OCI-LY3 (cell line): ENCODE measurements around the gene PFKFB3.

Source experiments
- H2AFZ ChIP-seq: fragments of 200-600, 300-600 bp; shearing (Covaris generic); 2 replicates; pipeline ENCODE4 v1.6.0; 2014; ENCODE audit warnings: antibody characterized with exemption, low read depth, low read length
- H3K27ac ChIP-seq: fragments of 200-600, 300-600 bp; sonication (generic); 2 replicates; pipeline ENCODE4 v1.5.1; 2014; ENCODE audit warnings: mild to moderate bottlenecking, low read length, moderate library complexity, mixed read lengths
- H3K27me3 ChIP-seq: fragments of 200-600, 300-600 bp; sonication (generic); 2 replicates; pipeline ENCODE4 v1.6.1; 2014; ENCODE audit warnings: low read depth, low read length, mixed read lengths
- H3K36me3 ChIP-seq: fragments of 200-600, 300-600 bp; sonication (generic); replicated peaks from 2 replicates; pipeline ENCODE3; 2014; ENCODE audit warnings: low read depth, low read length, mixed read lengths
- H3K4me1 ChIP-seq: fragments of 300-600, 200-600 bp; sonication (generic); 2 replicates; pipeline ENCODE4 v1.6.1; 2014; ENCODE audit warnings: low read length, mixed read lengths
- H3K4me2 ChIP-seq: fragments of 200-600, 300-600 bp; sonication (generic); 2 replicates; pipeline ENCODE4 v1.6.1; 2014; ENCODE audit warnings: low read length, mixed read lengths
- H3K4me3 ChIP-seq: fragments of 300-600, 200-600 bp; sonication (generic); 2 replicates; pipeline ENCODE4 v1.5.1; 2014; ENCODE audit warnings: antibody characterized with exemption, mild to moderate bottlenecking, low read length, moderate library complexity
- H3K79me2 ChIP-seq: fragments of 300-600, 200-600 bp; shearing (Covaris generic); 2 replicates; pipeline ENCODE4 v1.6.1; 2014; ENCODE audit warnings: mild to moderate bottlenecking, low read length, mixed read lengths
- H3K9ac ChIP-seq: fragments of 300-600, 200-600 bp; shearing (Covaris generic); 2 replicates; pipeline ENCODE4 v1.6.0; 2014; ENCODE audit warnings: mild to moderate bottlenecking, low read length, moderate library complexity
- H3K9me3 ChIP-seq: fragments of 200-600, 300-600 bp; shearing (Covaris generic); 2 replicates; pipeline ENCODE4 v1.6.1; 2014; ENCODE audit warnings: low read length, mixed read lengths; ENCODE audit not compliant: insufficient read depth
- H4K20me1 ChIP-seq: fragments of 200-600, 300-600 bp; sonication (generic); 2 replicates; pipeline ENCODE4 v1.6.1; 2016; ENCODE audit warnings: low read length, mixed read lengths; ENCODE audit not compliant: insufficient read depth
- EZH2phosphoT487 ChIP-seq: fragments of 200-600 bp; shearing (Covaris generic); IDR thresholded peaks from 2 replicates; pipeline ENCODE4 v1.6.1; 2018; ENCODE audit warnings: antibody characterized with exemption, mixed run types, low read depth
- TF ChIP-seq, protein P1 (sequence below): fragments of 200-600, 300-600 bp; sonication (generic); IDR thresholded peaks from 2 replicates; pipeline ENCODE4 v1.5.1; 2014; ENCODE audit warnings: antibody characterized with exemption, low read length, low read depth

The PFKFB3 gene

GRCh38 chr10:6174201-6174874, 28.4 kb upstream of the PFKFB3 start:
- no peak overlapping the region for H3K9ac ChIP-seq
- peaks cover 48% of the 10 kb centered on the region for H3K79me2 ChIP-seq
- no peaks in the 10 kb centered on the region for H3K4me1 ChIP-seq

GRCh38 chr10:6175329-6176055, 27.2 kb upstream of the PFKFB3 start:
- Histone ChIP-seq H3K79me2 (peaks cover 36% of the 10 kb centered on the region), H3K4me2 (no peak overlapping the region), H3K9me3 (no peaks in the 10 kb centered on the region), H3K4me1 (no peaks in the 10 kb centered on the region), H3K36me3 (peaks cover 3% of the 10 kb centered on the region), H3K4me3 (no peak overlapping the region), H3K27ac (no peak overlapping the region), H3K27me3 (no peaks in the 10 kb centered on the region), H3K9ac (no peak overlapping the region), H4K20me1 (peaks cover 67% of the 10 kb centered on the region), H2AFZ (no peak overlapping the region)
- TF ChIP-seq, protein P1, sequence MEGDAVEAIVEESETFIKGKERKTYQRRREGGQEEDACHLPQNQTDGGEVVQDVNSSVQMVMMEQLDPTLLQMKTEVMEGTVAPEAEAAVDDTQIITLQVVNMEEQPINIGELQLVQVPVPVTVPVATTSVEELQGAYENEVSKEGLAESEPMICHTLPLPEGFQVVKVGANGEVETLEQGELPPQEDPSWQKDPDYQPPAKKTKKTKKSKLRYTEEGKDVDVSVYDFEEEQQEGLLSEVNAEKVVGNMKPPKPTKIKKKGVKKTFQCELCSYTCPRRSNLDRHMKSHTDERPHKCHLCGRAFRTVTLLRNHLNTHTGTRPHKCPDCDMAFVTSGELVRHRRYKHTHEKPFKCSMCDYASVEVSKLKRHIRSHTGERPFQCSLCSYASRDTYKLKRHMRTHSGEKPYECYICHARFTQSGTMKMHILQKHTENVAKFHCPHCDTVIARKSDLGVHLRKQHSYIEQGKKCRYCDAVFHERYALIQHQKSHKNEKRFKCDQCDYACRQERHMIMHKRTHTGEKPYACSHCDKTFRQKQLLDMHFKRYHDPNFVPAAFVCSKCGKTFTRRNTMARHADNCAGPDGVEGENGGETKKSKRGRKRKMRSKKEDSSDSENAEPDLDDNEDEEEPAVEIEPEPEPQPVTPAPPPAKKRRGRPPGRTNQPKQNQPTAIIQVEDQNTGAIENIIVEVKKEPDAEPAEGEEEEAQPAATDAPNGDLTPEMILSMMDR, result no peak
- TF ChIP-seq EZH2phosphoT487, result no peak

More at GRCh38 chr10:6174201-6174874, 28.4 kb upstream of the PFKFB3 start:
- Histone ChIP-seq H3K27ac (no peak overlapping the region), H3K27me3 (no peaks in the 10 kb centered on the region), H3K9me3 (no peaks in the 10 kb centered on the region), H3K4me2 (no peak overlapping the region), H4K20me1 (peaks cover 77% of the 10 kb centered on the region), H3K36me3 (peaks cover 3% of the 10 kb centered on the region), H2AFZ (no peak overlapping the region), H3K4me3 (no peak overlapping the region)
- TF ChIP-seq, protein P1, result no peak
- no peak for TF ChIP-seq EZH2phosphoT487

DNA sequence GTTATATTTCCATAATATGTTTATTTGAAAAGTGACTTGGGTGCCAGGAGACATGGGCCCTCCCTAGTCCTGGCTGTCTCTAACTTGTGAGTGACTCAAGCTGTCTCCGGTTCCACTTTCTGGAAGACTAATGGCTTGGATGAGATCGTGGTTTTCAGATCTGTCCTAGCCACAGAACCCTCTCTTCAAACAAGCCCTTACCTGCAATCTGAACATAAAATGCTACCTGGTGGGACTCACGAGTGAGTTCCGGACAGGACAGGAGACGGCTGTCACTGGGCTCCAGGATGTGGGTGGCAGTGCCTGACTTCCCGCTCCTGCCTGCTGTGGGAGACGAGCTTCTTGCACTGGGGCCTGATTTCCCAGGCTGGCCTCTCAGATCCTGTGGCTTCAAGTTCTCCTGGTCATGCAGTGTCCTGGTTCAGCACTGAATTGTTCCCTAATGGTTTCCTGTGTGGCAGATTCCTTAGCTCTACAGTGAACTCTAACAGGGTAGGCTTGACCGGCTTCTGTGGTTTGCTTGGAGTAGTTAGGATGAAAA, 26.0 kb upstream of the PFKFB3 start:
- H3K79me2 ChIP-seq, result peaks cover 31% of the 10 kb centered on the region
- H3K27ac ChIP-seq, result no peak overlapping the region

GRCh38 chr10:6177880-6178281, 24.9 kb upstream of the PFKFB3 start:
- Histone ChIP-seq H3K9ac (no peak overlapping the region), H4K20me1 (peaks cover 53% of the 10 kb centered on the region)
- TF ChIP-seq, protein P1, result no peak
- no peak for TF ChIP-seq EZH2phosphoT487

More for the DNA sequence above, 26.0 kb upstream of the PFKFB3 start:
- peaks cover 3% of the 10 kb centered on the region for H3K36me3 ChIP-seq
- no peaks in the 10 kb centered on the region for H3K4me1 ChIP-seq
- H4K20me1 ChIP-seq, result peaks cover 64% of the 10 kb centered on the region
- H3K9ac ChIP-seq, result no peak overlapping the region
- no peak overlapping the region for H2AFZ ChIP-seq
- no peak overlapping the region for H3K4me3 ChIP-seq
- no peak overlapping the region for H3K4me2 ChIP-seq
- H3K27me3 ChIP-seq, result no peaks in the 10 kb centered on the region
- TF ChIP-seq, protein P1, result no peak
- no peak for TF ChIP-seq EZH2phosphoT487
- H3K9me3 ChIP-seq, result no peaks in the 10 kb centered on the region

More at GRCh38 chr10:6177880-6178281, 24.9 kb upstream of the PFKFB3 start:
- Histone ChIP-seq H3K27ac (no peak overlapping the region), H3K4me1 (no peaks in the 10 kb centered on the region), H3K4me2 (no peak overlapping the region), H3K9me3 (no peaks in the 10 kb centered on the region), H3K27me3 (no peaks in the 10 kb centered on the region), H3K4me3 (no peak overlapping the region), H3K79me2 (peaks cover 23% of the 10 kb centered on the region), H2AFZ (no peak overlapping the region), H3K36me3 (peaks cover 3% of the 10 kb centered on the region)
